HG02981 (cell line): ENCODE results near the gene CAMK1D.
"Not testable (repeated sequence)": the region's sequence is repeated elsewhere in the genome, so short reads cannot be mapped to it uniquely, and the experiment has no call there.

Experiments used
- ATAC-seq: cut with Tn5 transposase; IDR thresholded peaks from one replicate; pipeline ENCODE4 v1.9.1; 2021; ENCODE audit warnings: mild to moderate bottlenecking, moderate library complexity; ENCODE audit not compliant: unreplicated experiment

The CAMK1D gene

GRCh38 chr10:12835709-12836108 is 486.4 kb downstream of the CAMK1D start:
- ATAC-seq, result no peak

GRCh38 chr10:12838366-12838765 is 489.0 kb downstream of the CAMK1D start:
- ATAC-seq, result no peak

GRCh38 chr10:12838995-12839927 is 489.9 kb downstream of the CAMK1D start:
- ATAC-seq, result no peak

- no peak for ATAC-seq
These were observed 490.7 kb downstream of the CAMK1D start for GRCh38 chr10:12839941-12840611.

GRCh38 chr10:12841426-12841825 is 492.1 kb downstream of the CAMK1D start:
- no peak for ATAC-seq

- ATAC-seq, result no peak
These were observed 492.5 kb downstream of the CAMK1D start for GRCh38 chr10:12841826-12842225.

- no peak for ATAC-seq
These were observed 493.0 kb downstream of the CAMK1D start for GRCh38 chr10:12842310-12842709.

GRCh38 chr10:12843296-12843945 is 494.1 kb downstream of the CAMK1D start:
- no peak for ATAC-seq

GRCh38 chr10:12844811-12845483 is 495.6 kb downstream of the CAMK1D start:
- no peak for ATAC-seq

GRCh38 chr10:12846718-12847117 is 497.4 kb downstream of the CAMK1D start:
- no peak for ATAC-seq

- no peak for ATAC-seq
These were observed 498.1 kb downstream of the CAMK1D start for GRCh38 chr10:12847361-12847975.

GRCh38 chr10:12848439-12849173 is 499.3 kb downstream of the CAMK1D start:
- no peak for ATAC-seq

- ATAC-seq, result no peak
These were observed 500.2 kb downstream of the CAMK1D start for GRCh38 chr10:12849319-12850181.

- ATAC-seq, result no peak
These were observed 503.3 kb downstream of the CAMK1D start for GRCh38 chr10:12852687-12853086.

GRCh38 chr10:12854988-12855387 is 505.6 kb downstream of the CAMK1D start:
- ATAC-seq, result no peak

GRCh38 chr10:12862459-12862858 is 513.1 kb downstream of the CAMK1D start:
- ATAC-seq, result no peak

GRCh38 chr10:12865515-12865914 is 516.2 kb downstream of the CAMK1D start:
- not testable (repeated sequence) for ATAC-seq

- no peak for ATAC-seq
These were observed 518.9 kb downstream of the CAMK1D start for GRCh38 chr10:12868229-12868628.

GRCh38 chr10:12869427-12869826 is 520.1 kb downstream of the CAMK1D start:
- no peak for ATAC-seq
